ENCODE measurements around the gene CFAP99. TPM values are rescaled to one million over a fixed set of nuclear protein-coding genes. Genes with fewer than 3 reads are reported as not detected.

Gene CFAP99
- total and polyA plus RNA-seq, 9 of the 15 experiments (the other 6 are each of a cell fraction or from before 2014, with no cell fraction given), result 0.07 to 0.18 (median 0.09) TPM; not detected in 6

- Histone ChIP-seq H4K20me1 (replicated peaks; ENCODE audit: control insufficient read depth, insufficient read depth, low read length) (peaks cover 6% of the 10 kb centered on the region), H3K4me3 (no peak overlapping the region), H3K27me3 (ENCODE audit: control insufficient read depth in 2 of 2, insufficient read depth in 2 of 2, low read length in 2 of 2) (no peaks in the 10 kb centered on the region), H3K36me3 (ENCODE audit: control insufficient read depth, insufficient read depth, low read length) (peaks cover 86% of the 10 kb centered on the region), H3K9me1 (ENCODE audit: control insufficient read depth, insufficient read depth, low read length) (no peaks in the 10 kb centered on the region), H3K9ac (ENCODE audit: insufficient read depth in 1 of 2, low read depth in 2 of 2, low read length in 2 of 2) (no peak overlapping the region), H3K79me2 (ENCODE audit: control insufficient read depth, insufficient read depth, low read length) (peaks cover 29% of the 10 kb centered on the region), H3K4me2 (ENCODE audit: insufficient read depth, low read length) (no peak overlapping the region), H2AFZ (ENCODE audit: low read depth, low read length) (no peak overlapping the region), H3K4me1 (replicated peaks in 1 of 2; ENCODE audit: control insufficient read depth in 2 of 2, insufficient read depth in 2 of 2, low read length in 2 of 2) (no peaks in the 10 kb centered on the region), H3K27ac (ENCODE audit: extremely low read depth, low read depth, low read length) (no peak overlapping the region), H3K9me3 (replicated peaks; ENCODE audit: control insufficient read depth, insufficient read depth, low read depth, low read length) (no peaks in the 10 kb centered on the region)
- CTCF ChIA-PET (ENCODE audit: low intra/inter-chr PET ratio), result no interaction called here
- 94% methylated on average over 9 of the region's 9 CpGs for WGBS (ENCODE audit: insufficient coverage, low coverage, missing lambda C conversion rate)
- DNase-seq (ENCODE audit: extremely low read depth in 1 of 4, low spot score in 3 of 4), result no peak
- intact Hi-C loops (cut with micrococcal nuclease), result no loop called here
- BruUV-seq (replicated peaks), result no TSS peak
- in situ Hi-C loops (cut with MboI), result no loop called here
- POLR2A ChIA-PET, result interaction anchor here (1.0 to 1.1 kb wide), 2 partner anchors 12 to 13 kb away, joined by 3 read pairs; no protein-coding TSS in a partner anchor
- no peak for ATAC-seq
- FAIRE-seq, result no peak
- no peak for TF ChIP-seq MAFG (tag; conservative IDR thresholded peaks at IDR 0.05)
- TF ChIP-seq CBX1 (IDR thresholded peaks at IDR 0.05; ENCODE audit: low read depth), result no peak
- no peak for TF ChIP-seq RHOXF2B (CRISPR knock-in tag; conservative IDR thresholded peaks at IDR 0.05)
- no peak for TF ChIP-seq KLF16 (IDR thresholded peaks at IDR 0.05)
- no peak for TF ChIP-seq ZBTB11 (CRISPR knock-in tag; IDR thresholded peaks at IDR 0.05)
- no peak for TF ChIP-seq ZNF217 (CRISPR knock-in tag; IDR thresholded peaks at IDR 0.05)
- TF ChIP-seq MCM2 (IDR thresholded peaks at IDR 0.05; ENCODE audit: low read depth), result no peak
- no peak for TF ChIP-seq ZNF140 (CRISPR knock-in tag; IDR thresholded peaks at IDR 0.05)
- TF ChIP-seq TGIF2 (CRISPR knock-in tag; IDR thresholded peaks at IDR 0.05), result no peak
- TF ChIP-seq ZNF263 (CRISPR knock-in tag; IDR thresholded peaks at IDR 0.05; ENCODE audit: borderline replicate concordance), result no peak
- no peak for TF ChIP-seq ZBTB26 (CRISPR knock-in tag; IDR thresholded peaks at IDR 0.05)
- no peak for TF ChIP-seq ZNF3 (CRISPR knock-in tag; IDR thresholded peaks at IDR 0.05)
Observed at GRCh38 chr4:2497931-2498330, 79.2 kb downstream of the CFAP99 start.

All from K562 (cell line).